Testis (tissue), 3 donors: ENCODE data around the gene CRLF2. TPM values are rescaled to one million over a fixed set of nuclear protein-coding genes. Genes with fewer than 3 reads are reported as not detected.

Source experiments
- DNase-seq: peaks from one replicate; pipeline ENCODE4 v3.0.0-alpha.2; 2019
- H3K27ac ChIP-seq, 2 donors: fragments of 200-600 bp; sonication (generic); one replicate each; pipeline ENCODE4 v1.5.1; 2019
- H3K27me3 ChIP-seq: fragments of 200-600 bp; sonication (generic); one replicate; pipeline ENCODE4 v1.5.1; 2019
- H3K36me3 ChIP-seq: fragments of 200-600 bp; sonication (generic); one replicate; pipeline ENCODE4 v1.5.1; 2017; ENCODE audit warnings: low read depth; ENCODE audit errors: missing control alignments
- H3K4me1 ChIP-seq: fragments of 200-600 bp; sonication (generic); one replicate; pipeline ENCODE4 v1.5.1; 2019
- H3K4me3 ChIP-seq, 2 donors: fragments of 200-600 bp; sonication (generic); one replicate each; pipeline ENCODE4 v1.5.1; 2017 to 2019
- H3K9me3 ChIP-seq: fragments of 200-600 bp; sonication (generic); one replicate; pipeline ENCODE4 v1.5.1; 2017
- CTCF ChIP-seq, 3 experiments: fragments of 450-650 bp in 2 of 3; fragments of 200-600 bp in 1 of 3; sonication (generic) in 1 of 3; IDR thresholded peaks; one replicate each; pipeline ENCODE4 v1.5.1; 2016 to 2019; ENCODE audit warnings: antibody characterized with exemption in 3 of 3, mild to moderate bottlenecking in 2 of 3, moderate library complexity in 1 of 3
- POLR2A ChIP-seq: fragments of 450-650 bp; IDR thresholded peaks from one replicate; pipeline ENCODE4 v1.6.1; 2017; ENCODE audit warnings: antibody characterized with exemption, mild to moderate bottlenecking, moderate library complexity
- WGBS, 2 donors: methylation state at CpG; one replicate each; pipeline ENCODE4 v1.1.5; 2018; 5-methylcytosine and 5-hydroxymethylcytosine counted together
- intact Hi-C: fragments of 100-400 bp; cut with DNase I; formaldehyde crosslinking; loops from one replicate; pipeline ENCODE4 v1.15.1; 2023; ENCODE audit warnings: low total_unique reads
- polyA plus RNA-seq: library from polyadenylated mRNA; stranded (reverse); fragments of 350-450 nt; fragmentation: Illumina TruSeq; extraction: RNeasy Lipid Tissue Mini Kit (QIAGEN cat#74804); gene quantifications from one replicate; pipeline ENCODE4 v1.2.3, GENCODE V29; 2014; ENCODE audit warnings: low read depth, low replicate concordance; ENCODE audit not compliant: insufficient read depth
- total RNA-seq, 2 donors: library from RNA; depleted of rRNA; stranded (reverse); fragments of >200 nt; gene quantifications; one replicate each; pipeline ENCODE4 v1.2.3, GENCODE V29; 2016

The CRLF2 gene
- total and polyA plus RNA-seq, 3 donors from 2014 or later = 0.37 to 0.47 TPM; not detected in 1

- H3K27me3 ChIP-seq = no peaks in the 10 kb centered on the region
- intact Hi-C loops = no loop called here
- H3K36me3 ChIP-seq = no peaks in the 10 kb centered on the region
- TF ChIP-seq POLR2A = no peak
- no peak for TF ChIP-seq CTCF (IDR thresholded peaks at IDR 0.05)
- no peak for DNase-seq
- no peaks in the 10 kb centered on the region for H3K4me1 ChIP-seq
- H3K27ac ChIP-seq = no peak overlapping the region
- 75 to 84% methylated on average over 10 of the region's 10 CpGs for WGBS, 2 donors
- H3K9me3 ChIP-seq = no peaks in the 10 kb centered on the region
- H3K4me3 ChIP-seq = no peak overlapping the region
Measured at GRCh38 chrX:1215123-1215823, 2.8 kb upstream of the CRLF2 start.

GRCh38 chrX:1213971-1214370 lies 1.5 kb upstream of the CRLF2 start:
- no peaks in the 10 kb centered on the region for H3K4me1 ChIP-seq
- no peaks in the 10 kb centered on the region for H3K27me3 ChIP-seq
- H3K9me3 ChIP-seq = no peaks in the 10 kb centered on the region
- H3K4me3 ChIP-seq = no peak overlapping the region
- DNase-seq = no peak
- H3K27ac ChIP-seq = no peak overlapping the region
- H3K36me3 ChIP-seq = no peaks in the 10 kb centered on the region
- 92 to 94% methylated on average over 11 of the region's 11 CpGs for WGBS, 2 donors
- no peak for TF ChIP-seq POLR2A
- TF ChIP-seq CTCF (IDR thresholded peaks at IDR 0.05) = no peak
- intact Hi-C loops = no loop called here

- no peak for TF ChIP-seq CTCF (IDR thresholded peaks at IDR 0.05)
- no peak for TF ChIP-seq POLR2A
- Histone ChIP-seq H3K27ac (no peak overlapping the region), H3K4me1 (no peaks in the 10 kb centered on the region), H3K4me3 (no peak overlapping the region), H3K36me3 (no peaks in the 10 kb centered on the region), H3K27me3 (no peaks in the 10 kb centered on the region), H3K9me3 (no peaks in the 10 kb centered on the region)
- intact Hi-C loops = no loop called here
- WGBS, 2 donors = 87 to 94% methylated on average over 1 of the region's 1 CpG
- no peak for DNase-seq
Measured at GRCh38 chrX:1210844-1211243, 1.6 kb downstream of the CRLF2 start.

- 60 to 61% methylated on average over 15 of the region's 15 CpGs for WGBS, 2 donors
- no peaks in the 10 kb centered on the region for H3K4me1 ChIP-seq
- no peaks in the 10 kb centered on the region for H3K27me3 ChIP-seq
- H3K36me3 ChIP-seq = no peaks in the 10 kb centered on the region
- TF ChIP-seq CTCF (IDR thresholded peaks at IDR 0.05) = no peak
- TF ChIP-seq POLR2A = no peak
- H3K4me3 ChIP-seq = no peak overlapping the region
- H3K27ac ChIP-seq = no peak overlapping the region
- intact Hi-C loops = no loop called here
- no peak for DNase-seq
- no peaks in the 10 kb centered on the region for H3K9me3 ChIP-seq
Measured at GRCh38 chrX:1207496-1208025, 4.9 kb downstream of the CRLF2 start.
